NCI-H2107 (cell line): ENCODE measurements around the gene TTC27.
"Not testable (repeated sequence)": the region's sequence is repeated elsewhere in the genome, so short reads cannot be mapped to it uniquely, and the experiment has no call there.

Source experiments
- DNase-seq: peaks from one replicate; lab custom pipeline; 2025; lab: John Stamatoyannopoulos, UW

Gene TTC27

DNA sequence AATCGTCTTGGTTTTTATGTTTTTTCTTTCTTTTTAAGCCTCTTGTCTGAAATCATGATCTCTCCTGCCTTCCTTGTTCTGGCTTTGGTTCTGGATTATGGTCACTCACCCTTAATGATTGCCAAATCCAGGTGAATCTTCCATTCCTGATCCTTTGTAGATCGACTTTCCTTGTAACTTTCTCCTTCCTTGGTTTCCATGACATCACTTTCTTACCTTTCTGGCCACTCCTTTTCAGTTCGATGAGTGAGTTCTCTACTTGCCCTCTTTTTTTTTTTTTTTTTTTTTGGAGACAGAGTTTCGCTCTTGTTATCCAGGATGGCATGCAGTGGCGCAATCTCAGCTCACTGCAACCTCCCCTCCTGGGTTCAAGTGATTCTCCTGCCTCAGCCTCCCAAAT is 179.8 kb downstream of the TTC27 start:
- no peak for DNase-seq

DNA sequence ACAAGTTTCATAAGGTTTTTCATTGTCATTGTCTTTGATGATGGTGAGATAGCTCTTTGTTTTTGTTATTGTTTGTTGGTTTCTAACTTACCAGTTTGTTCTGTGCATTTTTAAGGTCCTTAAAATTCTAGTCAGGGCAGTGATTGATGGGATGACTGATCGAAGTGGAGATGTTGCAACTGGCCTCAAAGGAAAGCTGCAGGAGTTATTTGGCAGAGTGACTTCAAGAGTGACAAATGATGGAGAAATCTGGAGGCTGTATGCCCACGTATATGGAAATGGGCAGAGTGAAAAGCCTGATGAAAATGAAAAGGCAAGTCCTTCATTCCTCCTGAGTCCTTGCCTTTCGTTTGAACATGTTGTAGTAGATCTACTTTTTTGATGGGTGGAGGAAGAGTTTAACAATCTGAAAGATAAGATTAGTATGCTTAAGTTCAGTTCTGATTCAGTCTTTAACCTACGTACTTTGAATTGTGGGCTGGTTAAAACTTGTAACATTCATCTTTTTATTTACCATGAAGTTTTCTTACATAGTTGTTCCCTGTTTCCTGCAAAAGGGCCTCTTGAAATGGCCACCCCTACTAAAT is 183.2 kb downstream of the TTC27 start:
- DNase-seq, result no peak

DNA sequence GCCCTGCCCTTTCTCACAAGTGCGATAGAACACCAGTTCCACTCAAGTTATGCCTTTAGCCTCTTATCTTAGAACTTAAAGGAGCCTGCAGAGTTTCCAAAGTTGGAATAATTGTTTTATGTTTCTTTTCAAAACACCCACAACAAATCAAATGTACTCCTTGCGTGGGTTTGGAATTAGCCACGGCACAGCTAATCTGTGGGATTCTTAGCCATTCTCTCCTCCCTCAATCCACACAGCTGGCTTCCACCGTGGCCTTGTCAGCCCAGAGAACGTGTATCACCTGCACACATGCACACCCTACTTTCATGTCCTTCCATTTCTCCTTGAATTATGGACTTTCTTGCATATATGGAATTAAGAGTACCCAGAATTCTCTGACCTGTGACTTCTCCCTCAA is 183.8 kb downstream of the TTC27 start:
- DNase-seq, result no peak

DNA sequence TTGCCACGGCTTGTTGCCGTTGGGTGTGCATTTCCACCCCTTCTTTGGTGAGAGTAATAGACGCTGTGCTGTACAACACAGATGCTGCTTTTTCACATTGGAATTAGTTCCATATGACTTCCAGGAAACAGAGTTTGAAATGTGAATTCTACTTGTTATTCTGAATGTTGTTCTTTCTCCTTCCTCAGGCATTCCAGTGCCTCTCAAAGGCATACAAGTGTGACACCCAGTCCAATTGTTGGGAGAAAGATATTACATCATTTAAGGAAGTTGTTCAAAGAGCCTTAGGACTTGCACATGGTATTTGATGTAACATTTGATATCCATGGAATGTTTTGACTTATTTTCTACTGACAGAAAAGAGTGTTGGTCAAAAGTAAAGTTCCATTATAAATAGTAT is 184.5 kb downstream of the TTC27 start:
- no peak for DNase-seq

DNA sequence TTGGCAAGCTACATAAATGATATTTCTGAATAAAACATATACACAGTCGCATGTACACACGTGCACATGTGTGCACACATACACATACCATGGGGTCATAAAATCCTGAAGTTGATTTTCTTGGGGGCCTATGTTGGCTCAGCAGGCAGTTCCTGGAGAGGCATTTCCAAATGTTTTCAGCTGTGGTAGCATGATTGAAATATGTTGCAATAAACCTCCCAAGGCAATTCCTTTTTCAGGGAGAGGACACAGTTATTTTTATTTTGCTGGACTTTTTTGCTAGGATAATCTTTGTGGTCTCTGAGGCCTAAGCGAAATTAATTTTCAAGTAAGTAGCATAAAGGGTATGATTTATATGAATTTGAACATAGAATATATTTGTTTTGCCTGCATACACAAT is 192.2 kb downstream of the TTC27 start:
- DNase-seq, result no peak

GRCh38 chr2:32820701-32821100 is 192.9 kb downstream of the TTC27 start:
- no peak for DNase-seq

GRCh38 chr2:32824070-32824809 is 196.4 kb downstream of the TTC27 start:
- DNase-seq, result no peak

- DNase-seq, result no peak
These were observed 197.5 kb downstream of the TTC27 start for GRCh38 chr2:32825291-32825712.

GRCh38 chr2:32830196-32830595 is 202.3 kb downstream of the TTC27 start:
- DNase-seq, result no peak

DNA sequence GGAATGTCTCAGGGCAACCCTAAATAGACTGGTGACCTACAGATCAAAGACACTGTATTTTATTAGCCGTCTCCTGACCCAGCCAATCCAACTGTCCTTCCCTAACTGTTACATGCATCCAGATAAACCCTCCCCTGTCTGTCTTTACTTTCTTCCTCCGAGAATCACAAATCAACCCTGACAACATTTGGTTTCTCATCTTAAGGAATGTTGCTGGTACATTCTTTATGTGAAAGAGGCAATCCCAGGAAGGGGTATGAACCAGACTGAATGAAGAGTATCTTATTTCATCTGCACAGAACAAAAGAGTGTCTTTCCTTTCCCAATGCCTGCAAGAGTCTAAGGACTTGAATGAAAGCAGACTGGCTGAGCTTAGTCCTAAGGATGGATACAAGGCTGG is 205.0 kb downstream of the TTC27 start:
- DNase-seq, result no peak

DNA sequence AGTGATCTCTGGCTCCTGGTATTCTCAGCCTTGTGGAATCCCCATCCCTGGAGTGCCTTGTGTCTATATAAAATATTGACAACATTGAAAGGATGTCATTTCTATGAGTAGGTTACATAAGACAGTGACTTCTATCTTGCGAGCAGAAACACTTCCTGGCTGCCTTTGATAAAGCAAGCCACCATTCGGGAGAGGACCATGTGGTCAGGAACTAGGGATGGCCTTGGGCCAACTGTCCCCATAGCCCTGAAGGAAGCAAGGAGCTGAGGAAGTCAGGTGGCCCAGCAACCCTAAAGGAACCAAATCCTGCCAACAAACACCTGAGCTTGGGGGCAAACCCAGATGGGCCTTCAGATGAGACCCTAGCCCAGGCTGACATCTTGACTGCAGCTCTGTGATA is 205.9 kb downstream of the TTC27 start:
- no peak for DNase-seq

GRCh38 chr2:32835148-32835547 is 207.3 kb downstream of the TTC27 start:
- no peak for DNase-seq

GRCh38 chr2:32836933-32837332 is 209.1 kb downstream of the TTC27 start:
- no peak for DNase-seq

- DNase-seq, result no peak
These were observed 210.6 kb downstream of the TTC27 start for GRCh38 chr2:32838418-32838817.

DNA sequence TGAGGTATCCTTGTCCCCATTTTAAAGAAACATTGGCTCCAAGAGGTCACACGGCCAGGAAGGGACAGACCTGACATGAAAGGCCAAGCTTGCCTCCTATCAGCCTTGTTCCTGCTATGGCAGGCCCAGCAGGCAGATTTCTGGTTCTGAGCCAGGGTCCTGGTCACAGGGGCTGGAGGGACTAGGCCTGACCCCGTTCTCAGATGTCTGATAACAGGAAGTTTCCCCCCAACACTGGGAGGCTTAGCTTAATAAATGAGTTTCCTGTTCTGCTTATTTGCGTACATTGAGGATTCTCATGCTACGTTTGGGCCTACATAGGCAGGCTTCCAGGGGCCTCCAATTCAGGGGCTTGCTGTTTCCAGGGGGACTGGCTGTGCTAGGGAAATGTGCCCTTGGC is 211.1 kb downstream of the TTC27 start:
- DNase-seq, result no peak

- no peak for DNase-seq
These were observed 214.4 kb downstream of the TTC27 start for GRCh38 chr2:32841931-32842898.

DNA sequence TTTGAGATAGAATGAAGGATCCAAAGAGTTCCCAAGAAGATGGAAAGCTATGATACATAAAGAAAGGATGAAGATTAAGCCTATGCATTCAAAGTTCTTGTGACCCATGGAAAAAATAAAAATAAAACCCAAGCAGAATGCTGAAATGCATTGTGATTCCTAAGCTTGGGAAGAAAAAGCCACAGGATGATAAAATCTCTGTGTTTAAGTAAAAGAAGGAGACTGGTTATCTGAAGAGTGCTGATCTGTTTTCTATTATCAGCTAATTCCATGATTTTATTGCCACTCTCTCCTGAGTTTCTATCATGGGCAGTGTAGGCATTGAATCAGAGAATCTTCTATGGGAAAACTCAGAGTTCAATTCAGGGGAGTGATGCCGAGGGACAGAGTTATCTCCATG is 215.8 kb downstream of the TTC27 start:
- DNase-seq, result no peak

- DNase-seq, result no peak
These were observed 216.4 kb downstream of the TTC27 start for GRCh38 chr2:32844253-32844652.

- DNase-seq, result not testable (repeated sequence)
These were observed 218.4 kb downstream of the TTC27 start for GRCh38 chr2:32846274-32846673.

- DNase-seq, result no peak
These were observed 219.9 kb downstream of the TTC27 start for GRCh38 chr2:32847734-32848133.

DNA sequence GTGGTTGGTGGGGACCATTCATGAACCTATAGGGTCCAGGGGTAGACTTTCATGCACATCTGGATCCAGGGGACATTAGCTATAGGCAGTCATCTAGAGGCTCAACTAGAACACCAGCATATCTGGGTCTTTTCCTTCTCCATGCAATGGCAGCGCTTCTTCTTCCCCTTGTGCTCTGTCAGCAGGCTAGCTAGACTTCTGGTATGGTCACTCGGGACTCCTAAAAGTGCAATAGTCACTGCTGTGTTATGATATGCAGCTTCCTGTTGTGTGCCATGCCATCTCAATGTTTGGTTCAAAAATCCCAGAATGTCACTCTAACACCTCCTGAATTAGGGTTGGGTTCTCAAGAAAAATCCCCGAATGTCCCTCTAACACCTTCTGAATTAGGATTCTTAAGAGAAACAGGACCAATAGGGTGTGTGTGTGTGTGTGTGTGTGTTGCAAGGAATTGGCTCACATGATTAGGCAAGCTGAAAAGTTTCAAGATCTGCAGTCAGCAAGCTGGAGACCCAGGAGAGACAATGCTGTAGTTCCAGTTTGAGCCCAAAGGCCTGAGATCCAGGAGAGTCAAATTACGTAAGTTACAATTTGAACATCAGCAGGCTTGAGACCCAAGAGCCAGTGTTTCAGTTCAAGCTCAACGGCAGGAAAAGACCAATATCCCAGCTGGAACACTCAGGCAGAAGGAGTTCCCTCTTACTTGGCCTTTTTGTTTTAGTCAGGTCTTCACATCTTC is 221.8 kb downstream of the TTC27 start:
- DNase-seq, result no peak

DNA sequence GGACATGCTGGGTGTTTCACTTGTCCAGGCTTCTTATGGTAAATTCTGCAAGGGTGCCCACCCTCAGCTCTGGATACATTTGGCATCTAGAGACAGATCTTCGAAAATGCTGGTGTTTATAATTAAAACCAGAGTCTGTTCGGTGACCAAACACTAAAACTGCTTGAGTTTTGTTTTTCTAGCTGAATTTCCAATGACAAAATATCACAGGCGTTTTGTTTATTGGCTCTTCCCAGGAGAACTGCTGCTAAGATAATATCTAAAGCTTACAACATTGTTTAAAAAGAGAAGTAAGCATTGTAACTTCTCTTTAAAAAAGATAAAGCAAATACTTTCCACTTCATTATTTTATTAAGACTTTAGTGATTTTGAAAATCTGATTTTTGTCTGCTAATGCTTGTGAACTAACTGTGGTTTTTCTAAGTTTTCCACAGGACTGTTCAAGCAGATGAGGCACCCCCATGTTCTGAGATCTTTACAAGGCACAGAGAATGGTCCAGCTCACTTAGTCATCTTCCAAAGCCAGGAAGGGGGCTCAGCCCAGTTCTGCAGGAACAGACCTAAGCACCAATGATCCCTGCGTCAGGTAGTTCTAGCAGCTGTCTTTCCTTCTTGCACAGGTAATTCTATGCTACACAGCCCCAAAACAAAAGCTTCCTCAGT is 224.1 kb downstream of the TTC27 start:
- DNase-seq, result no peak
